ENCODE results near the gene NEMF.

DNA sequence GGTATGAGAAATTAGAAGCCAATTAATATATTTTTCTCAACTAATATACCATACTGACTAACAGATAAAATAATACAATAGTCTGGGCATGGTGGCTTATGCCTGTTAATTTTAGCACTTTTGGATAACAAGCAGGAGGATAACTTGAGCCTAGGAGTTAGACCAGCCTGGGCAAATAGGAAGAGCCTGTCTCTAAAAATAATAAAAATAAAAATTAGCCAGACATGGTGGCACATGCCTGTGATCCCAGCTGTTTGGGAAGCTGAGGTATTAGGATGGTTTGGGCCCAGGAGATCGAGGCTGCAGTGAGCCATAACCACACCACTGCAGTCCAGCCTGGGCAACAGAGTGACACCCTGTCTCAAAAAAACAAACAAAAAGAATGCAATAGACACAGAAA lies 60.0 kb downstream of the NEMF start:
- TF ChIP-seq, protein P1, sequence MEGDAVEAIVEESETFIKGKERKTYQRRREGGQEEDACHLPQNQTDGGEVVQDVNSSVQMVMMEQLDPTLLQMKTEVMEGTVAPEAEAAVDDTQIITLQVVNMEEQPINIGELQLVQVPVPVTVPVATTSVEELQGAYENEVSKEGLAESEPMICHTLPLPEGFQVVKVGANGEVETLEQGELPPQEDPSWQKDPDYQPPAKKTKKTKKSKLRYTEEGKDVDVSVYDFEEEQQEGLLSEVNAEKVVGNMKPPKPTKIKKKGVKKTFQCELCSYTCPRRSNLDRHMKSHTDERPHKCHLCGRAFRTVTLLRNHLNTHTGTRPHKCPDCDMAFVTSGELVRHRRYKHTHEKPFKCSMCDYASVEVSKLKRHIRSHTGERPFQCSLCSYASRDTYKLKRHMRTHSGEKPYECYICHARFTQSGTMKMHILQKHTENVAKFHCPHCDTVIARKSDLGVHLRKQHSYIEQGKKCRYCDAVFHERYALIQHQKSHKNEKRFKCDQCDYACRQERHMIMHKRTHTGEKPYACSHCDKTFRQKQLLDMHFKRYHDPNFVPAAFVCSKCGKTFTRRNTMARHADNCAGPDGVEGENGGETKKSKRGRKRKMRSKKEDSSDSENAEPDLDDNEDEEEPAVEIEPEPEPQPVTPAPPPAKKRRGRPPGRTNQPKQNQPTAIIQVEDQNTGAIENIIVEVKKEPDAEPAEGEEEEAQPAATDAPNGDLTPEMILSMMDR (IDR thresholded peaks at IDR 0.05), result no peak
- TF ChIP-seq POLR2A (IDR thresholded peaks at IDR 0.05), result no peak

All from testis (tissue), 2 donors.